ENCODE data around the gene PCID2.
A peak's percentile ranks its signal among the peaks of the same experiment; 100 is the strongest.
"Not testable (repeated sequence)": the region's sequence is repeated elsewhere in the genome, so short reads cannot be mapped to it uniquely, and the experiment has no call there.

PCID2 gene

GRCh38 chr13:113162783-113163685, 45.4 kb downstream of the PCID2 start:
- DNase-seq = no peak

GRCh38 chr13:113161975-113162374, 46.5 kb downstream of the PCID2 start:
- not testable (repeated sequence) for DNase-seq

DNA sequence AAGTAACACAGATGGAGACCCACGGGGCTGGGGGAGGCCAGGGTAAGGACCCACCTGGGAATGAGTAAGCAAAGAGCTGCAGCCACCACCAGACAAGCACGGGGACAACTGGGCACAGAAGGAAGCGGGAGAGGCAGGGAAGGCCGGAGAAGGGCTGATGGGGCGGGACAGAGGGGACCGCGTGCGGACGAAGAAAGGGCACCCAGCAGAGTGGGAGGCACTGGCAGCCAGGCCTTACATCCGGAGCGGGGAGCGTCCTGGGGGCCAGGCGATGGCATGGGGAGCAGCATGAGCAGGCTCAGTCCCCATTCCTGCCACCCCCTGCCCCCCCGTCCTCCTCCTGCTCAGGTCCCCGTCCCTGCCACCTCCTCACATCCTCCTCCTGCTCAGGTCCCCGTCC, 47.0 kb downstream of the PCID2 start:
- DNase-seq = no peak

DNA sequence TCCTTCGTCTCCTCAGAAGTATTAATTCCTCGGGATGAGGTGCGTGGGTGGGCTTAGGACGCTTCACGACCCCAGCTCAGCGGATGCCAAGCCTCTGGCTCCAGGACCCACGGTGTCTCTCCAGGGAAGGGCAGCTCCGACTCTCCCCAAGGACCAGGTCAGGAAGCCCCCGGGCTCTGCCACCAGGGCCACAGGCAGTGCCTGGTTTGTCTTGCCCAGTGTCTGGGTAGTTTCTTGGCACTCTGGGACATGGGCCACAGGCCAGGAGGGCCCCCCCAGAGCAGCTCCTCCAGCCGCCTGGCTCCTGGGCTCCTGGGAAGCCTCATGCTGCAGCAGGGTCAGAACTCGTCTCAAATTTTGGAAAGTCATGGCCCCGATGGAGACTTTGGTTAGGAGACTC, 47.5 kb downstream of the PCID2 start:
- no peak for DNase-seq

GRCh38 chr13:113159701-113160100, 48.8 kb downstream of the PCID2 start:
- DNase-seq = no peak

- DNase-seq = no peak
These were observed 49.5 kb downstream of the PCID2 start for GRCh38 chr13:113158946-113159345.

DNA sequence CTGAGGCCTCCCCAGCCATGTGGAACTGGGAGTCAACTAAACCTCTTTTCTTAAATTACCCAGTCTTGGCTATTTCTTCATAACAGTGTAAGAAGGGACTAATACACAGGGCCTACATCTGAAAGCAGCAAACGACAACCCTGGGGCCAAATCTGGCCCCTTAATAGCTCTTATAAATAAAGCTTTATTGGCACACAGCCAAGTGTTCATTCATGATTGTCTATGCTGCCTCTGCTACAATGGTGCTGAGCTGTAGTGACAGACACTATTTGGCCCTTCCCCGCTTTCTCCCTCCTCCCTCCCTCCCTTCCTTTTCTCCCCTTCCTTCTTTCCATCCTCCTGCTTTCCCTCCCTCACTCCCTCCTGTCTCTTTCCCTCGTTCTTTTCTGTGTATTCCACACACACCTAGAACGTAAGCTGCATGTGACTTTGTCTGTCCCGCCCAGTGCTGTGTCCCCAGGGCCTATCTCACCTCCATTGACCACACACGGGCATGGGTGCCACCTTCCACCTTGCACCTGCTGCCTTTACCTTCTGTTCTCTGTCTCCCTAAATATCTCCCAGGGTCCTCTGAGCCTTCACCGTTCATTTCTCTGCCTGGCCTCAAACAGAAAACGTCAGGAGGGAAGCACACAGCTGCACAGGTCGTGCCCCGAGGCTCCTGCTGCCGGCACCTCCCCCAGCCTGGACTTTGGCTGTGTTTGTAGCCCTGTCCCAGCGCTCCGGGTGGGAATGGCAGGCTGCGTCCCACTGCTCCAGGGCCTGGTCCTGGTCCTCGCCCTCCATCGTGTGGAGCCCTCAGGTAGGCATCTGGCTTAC, 50.3 kb downstream of the PCID2 start, which contains the start of gene PROZ:
PROZ (plus strand) TSS at position 720 of the 819 bp plus-strand sequence; CDS start at position 733, 13 bp downstream.
- DNase-seq = no peak

DNA sequence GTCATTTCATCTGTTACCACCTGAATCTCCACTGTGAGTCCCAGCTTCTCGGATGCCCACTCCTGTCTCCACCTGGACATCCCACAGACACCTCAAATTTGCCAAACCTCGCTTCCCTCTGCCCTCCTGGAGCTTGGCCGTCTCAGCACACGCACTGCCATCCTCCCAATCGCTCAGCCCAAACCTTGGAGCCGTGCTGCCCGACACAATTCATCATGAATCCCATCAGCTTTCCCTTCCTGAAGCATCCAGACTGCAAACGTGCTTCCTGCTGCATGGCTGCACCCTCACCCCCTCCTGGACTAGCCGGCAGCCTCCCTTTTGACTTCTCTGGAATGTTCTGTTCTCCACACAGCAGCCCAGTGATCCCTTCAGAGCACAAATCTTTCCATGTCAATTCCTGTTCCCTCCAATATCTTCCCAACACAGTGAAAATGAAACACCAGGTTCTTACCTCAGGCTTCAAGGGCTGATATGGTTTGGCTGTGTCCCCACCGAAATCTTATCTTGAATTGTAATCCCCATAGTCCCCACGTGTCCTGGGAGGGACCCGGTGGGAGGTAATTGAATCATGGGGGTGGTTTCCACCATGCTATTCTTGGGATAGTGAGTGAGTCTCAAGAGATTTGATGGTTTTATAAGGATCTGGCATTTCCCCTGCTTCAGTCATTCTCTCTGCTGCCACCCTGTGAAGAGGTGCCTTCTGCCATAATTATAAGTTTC, 51.1 kb downstream of the PCID2 start:
- DNase-seq = no peak

DNA sequence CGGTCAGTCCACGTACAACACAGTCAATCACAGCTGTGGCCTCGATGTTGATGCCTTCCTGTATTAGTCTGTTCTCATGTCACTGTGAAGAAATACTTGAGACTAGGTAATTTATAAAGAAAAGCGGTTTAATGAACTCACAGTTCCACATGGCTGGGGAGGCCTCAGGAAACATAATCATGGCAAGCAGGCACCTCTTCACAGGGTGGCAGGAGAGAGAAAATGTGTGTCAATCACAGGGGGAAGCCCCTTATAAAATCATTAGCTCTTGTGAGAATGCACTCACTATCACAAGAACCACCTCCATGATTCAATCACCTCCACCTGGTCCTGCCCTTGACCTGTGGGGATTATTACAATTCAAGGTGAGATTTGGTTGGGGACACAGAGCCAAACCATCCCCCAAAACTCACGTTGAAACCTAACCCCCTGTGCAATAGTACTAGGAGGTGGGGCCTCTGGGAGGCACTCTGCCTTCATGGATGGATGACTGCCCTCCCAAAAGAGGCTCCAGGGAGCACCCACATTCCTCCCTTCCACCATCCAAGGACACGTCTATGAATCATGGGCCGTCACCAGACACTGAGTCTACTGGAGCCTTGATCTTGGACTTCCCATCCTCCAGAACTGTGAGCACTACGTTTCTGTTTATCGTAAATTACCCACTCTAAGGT, 52.4 kb downstream of the PCID2 start:
- no peak for DNase-seq

GRCh38 chr13:113155201-113155600, 53.3 kb downstream of the PCID2 start:
- no peak for DNase-seq

- peak; percentile 68 for DNase-seq
These were observed 54.4 kb downstream of the PCID2 start for GRCh38 chr13:113153810-113154748.

DNA sequence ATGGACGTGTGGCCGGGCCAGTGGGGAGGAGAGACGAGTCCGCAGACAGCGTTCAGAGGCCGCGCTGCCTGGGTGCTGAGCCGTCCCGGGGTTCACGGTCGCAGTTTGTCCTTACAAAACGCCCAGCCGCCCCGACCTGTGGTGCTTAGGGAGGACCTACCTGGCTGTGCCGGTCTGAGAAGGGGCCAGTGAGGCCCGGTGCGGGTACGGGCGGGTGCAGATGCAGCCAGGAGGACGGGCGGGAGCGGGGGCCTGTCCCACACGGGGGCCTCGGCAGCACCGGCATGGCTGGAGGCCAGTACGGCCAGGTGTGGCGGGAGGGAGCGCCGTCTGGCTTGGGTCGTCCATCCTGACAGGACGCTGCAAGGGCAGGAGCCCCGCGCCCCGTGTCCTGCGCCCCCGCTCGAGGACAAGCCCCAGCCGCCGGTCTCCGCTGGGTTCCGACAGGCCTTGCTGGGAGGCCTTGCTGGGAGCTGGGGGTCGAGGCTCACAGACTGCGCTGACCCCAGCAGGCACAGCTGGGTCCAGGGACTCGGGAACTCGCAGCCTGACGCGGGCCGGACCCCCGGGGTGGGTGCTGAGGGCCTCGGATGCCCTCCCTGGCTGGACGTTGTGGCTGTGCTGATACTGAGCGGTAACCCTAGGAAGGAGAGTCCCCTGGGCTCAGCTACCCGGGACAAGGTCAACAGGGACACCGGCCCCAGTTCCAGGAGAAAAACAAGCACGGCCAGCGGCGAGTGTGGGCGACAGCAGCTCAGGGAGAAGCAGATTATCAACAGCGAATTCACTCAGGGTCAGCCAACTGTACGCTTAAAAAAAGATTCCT, 55.3 kb downstream of the PCID2 start:
- DNase-seq = no peak

- no peak for DNase-seq
These were observed 55.8 kb downstream of the PCID2 start for GRCh38 chr13:113152691-113152983.

DNA sequence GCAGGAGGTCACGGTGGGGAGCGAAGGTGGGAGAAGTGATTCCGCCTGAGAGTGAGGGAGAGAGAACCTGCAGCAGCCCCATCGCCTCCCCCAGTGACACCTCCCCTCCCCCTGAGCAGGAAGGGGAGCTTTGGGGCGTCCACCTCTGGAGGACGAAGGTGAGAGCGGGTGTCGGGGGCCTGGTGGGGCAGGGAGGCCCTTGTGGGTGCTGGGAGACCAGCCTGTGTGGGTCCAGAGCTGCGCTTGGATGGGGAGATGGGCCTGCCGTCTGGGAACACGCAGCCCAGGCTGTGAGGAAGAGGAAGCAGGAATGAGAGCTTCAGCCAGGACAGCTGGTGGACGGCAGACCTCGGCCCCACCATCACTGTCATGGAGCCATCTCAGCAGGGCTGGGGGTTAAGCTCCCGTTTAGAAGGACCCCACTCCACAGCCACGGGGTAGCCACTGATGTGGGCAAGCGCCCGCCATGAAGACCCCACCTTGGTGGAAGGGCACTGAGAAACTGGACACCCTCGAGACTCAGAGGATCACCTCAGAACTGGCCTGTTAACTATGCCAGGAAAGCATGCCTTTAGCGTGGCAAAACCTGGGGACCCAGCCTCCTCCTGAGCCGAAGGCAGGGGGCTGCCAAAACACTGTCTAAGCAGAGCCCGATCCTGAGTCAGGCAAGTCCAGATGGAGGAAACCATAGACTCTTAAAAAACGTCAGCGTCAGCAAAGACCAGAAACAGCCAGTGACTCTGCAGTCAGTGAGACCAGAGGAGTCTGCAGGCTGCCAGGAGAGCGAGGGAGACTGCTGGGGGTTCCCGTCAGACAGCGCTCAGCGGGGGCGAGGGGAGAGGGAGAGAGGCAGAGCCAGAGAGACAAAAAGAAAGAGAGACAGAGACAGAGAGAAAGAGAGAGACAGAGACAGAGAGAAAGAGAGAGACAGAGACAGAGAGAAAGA, 56.5 kb downstream of the PCID2 start:
- no peak for DNase-seq

DNA sequence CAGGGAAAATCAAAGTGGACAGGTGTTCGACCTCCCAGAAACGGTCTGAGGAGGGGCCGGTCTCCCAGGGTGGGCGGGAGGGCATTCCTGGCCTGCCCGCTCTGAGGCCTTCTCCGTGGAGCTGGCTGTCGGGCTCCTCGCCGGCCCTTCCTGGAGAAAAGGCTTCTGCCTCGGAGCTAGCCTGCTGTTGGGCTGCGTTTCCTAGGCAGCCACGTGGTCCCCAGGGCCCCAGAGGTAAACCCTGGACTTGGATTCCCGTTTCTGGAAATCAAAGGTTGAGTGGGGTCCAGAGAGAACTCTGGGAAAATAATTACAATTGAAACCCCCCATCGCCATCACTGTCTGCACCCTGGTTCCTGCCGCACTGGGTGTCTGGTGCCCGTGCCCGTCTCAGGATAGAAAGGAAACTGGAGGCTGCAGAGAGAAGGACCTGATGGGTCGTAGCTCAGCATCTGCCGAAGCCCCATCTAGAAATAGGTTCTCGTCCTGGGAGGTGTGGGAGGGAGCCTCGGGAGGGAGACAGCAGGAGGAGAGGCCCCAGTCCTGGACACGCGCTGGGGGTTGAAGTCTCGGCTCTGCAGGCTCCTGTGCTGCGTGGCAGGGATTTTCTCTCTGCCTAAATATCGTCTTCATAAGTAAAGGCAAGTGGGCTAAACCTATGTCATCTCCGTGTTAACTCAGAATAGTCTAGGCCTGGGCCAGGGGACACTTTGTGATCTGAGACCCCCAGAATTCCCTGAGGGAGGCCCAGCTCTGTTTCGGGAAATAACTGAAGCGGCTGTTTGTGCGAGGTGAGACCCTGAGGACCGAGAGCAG, 57.7 kb downstream of the PCID2 start:
- DNase-seq = no peak

GRCh38 chr13:113149711-113150549, 58.5 kb downstream of the PCID2 start:
- DNase-seq = no peak

GRCh38 chr13:113148940-113149503, 59.4 kb downstream of the PCID2 start:
- no peak for DNase-seq
